GM10847 (cell line): ENCODE measurements around the gene MAP4K2.

Experiments
- POLR2A ChIP-seq: IDR thresholded peaks from 2 replicates; pipeline ENCODE4 v1.6.1; 2011; ENCODE audit not compliant: insufficient read length; ENCODE audit errors: extremely low read depth

MAP4K2 gene

GRCh38 chr11:64802370-64803157, 450 bp downstream of the MAP4K2 start:
- peak; percentile 31 for TF ChIP-seq POLR2A

- TF ChIP-seq POLR2A: no peak
Measured at GRCh38 chr11:64801561-64802369, 1.2 kb downstream of the MAP4K2 start.

GRCh38 chr11:64801158-64801464, 1.9 kb downstream of the MAP4K2 start:
- TF ChIP-seq POLR2A: no peak

GRCh38 chr11:64800303-64801157, 2.5 kb downstream of the MAP4K2 start:
- no peak for TF ChIP-seq POLR2A

- TF ChIP-seq POLR2A: no peak
Measured at GRCh38 chr11:64799623-64800302, 3.3 kb downstream of the MAP4K2 start.

GRCh38 chr11:64799256-64799622, 3.8 kb downstream of the MAP4K2 start:
- TF ChIP-seq POLR2A: no peak

GRCh38 chr11:64796757-64797541, 6.1 kb downstream of the MAP4K2 start:
- TF ChIP-seq POLR2A: no peak

- TF ChIP-seq POLR2A: no peak
Measured at GRCh38 chr11:64796047-64796756, 6.8 kb downstream of the MAP4K2 start.

- no peak for TF ChIP-seq POLR2A
Measured at GRCh38 chr11:64794526-64794925, 8.5 kb downstream of the MAP4K2 start.

- no peak for TF ChIP-seq POLR2A
Measured at GRCh38 chr11:64793271-64794160, 9.5 kb downstream of the MAP4K2 start.

- TF ChIP-seq POLR2A: no peak
Measured at GRCh38 chr11:64792482-64792881, 10.5 kb downstream of the MAP4K2 start.

GRCh38 chr11:64791781-64792291, 11.2 kb downstream of the MAP4K2 start:
- TF ChIP-seq POLR2A: no peak
